ENCODE results near the gene HNRNPF. TPM values are rescaled to one million over a fixed set of nuclear protein-coding genes. Genes with fewer than 3 reads are reported as not detected.
"Not testable (repeated sequence)": the region's sequence is repeated elsewhere in the genome, so short reads cannot be mapped to it uniquely, and the experiment has no call there.

HNRNPF gene
- polyA plus RNA-seq, 1 donor, result 251 TPM

- no CpG with 5 or more reads among the region's 5 CpGs for WGBS (ENCODE audit: insufficient coverage, low lambda C conversion rate)
- Histone ChIP-seq H3K36me3 (ENCODE audit: control insufficient read depth, insufficient read depth, low read length) (peaks cover 18% of the 10 kb centered on the region), H3K4me3 (ENCODE audit: low read length) (no peak overlapping the region), H3K27ac (ENCODE audit: low read length) (peak overlapping the region; percentile 100), H3K9me3 (ENCODE audit: control insufficient read depth, low read depth, low read length) (no peaks in the 10 kb centered on the region), H3K4me1 (ENCODE audit: control insufficient read depth, insufficient read depth, low read length) (peaks cover 33% of the 10 kb centered on the region), H3K27me3 (ENCODE audit: control insufficient read depth, insufficient read depth, low read length) (no peaks in the 10 kb centered on the region)
- DNase-seq, result peak; percentile 61 to 81
Observed at GRCh38 chr10:43399320-43400310, 9.4 kb downstream of the HNRNPF start.

DNA sequence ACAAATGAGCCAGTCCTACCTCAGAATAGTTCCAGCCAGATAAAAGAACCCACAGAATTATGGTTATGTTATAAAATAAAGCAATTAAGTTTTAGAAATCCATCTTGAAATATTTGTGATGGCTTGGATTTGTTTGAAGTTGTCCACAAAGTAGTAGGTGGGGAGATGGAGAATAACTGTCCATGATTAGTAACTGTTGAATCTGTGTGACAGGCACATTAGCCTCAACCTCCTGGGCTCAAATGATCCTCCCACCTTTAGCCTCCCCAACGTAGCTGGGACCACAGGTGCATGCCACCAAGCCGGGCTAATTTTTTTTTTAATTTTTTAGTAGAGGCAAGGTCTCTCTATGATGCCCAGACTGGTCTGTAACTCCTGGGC lies 10.1 kb downstream of the HNRNPF start:
- peak overlapping the region; percentile 100 for H3K27ac ChIP-seq (ENCODE audit: low read length)
- peaks cover 25% of the 10 kb centered on the region for H3K36me3 ChIP-seq (ENCODE audit: control insufficient read depth, insufficient read depth, low read length)
- H3K4me3 ChIP-seq (ENCODE audit: low read length), result no peak overlapping the region
- WGBS (ENCODE audit: insufficient coverage, low lambda C conversion rate), result no CpG with 5 or more reads among the region's 2 CpGs
- DNase-seq, result no peak
- H3K27me3 ChIP-seq (ENCODE audit: control insufficient read depth, insufficient read depth, low read length), result no peaks in the 10 kb centered on the region
- H3K4me1 ChIP-seq (ENCODE audit: control insufficient read depth, insufficient read depth, low read length), result peaks cover 29% of the 10 kb centered on the region
- H3K9me3 ChIP-seq (ENCODE audit: control insufficient read depth, low read depth, low read length), result no peaks in the 10 kb centered on the region

GRCh38 chr10:43396928-43397624 lies 11.9 kb downstream of the HNRNPF start:
- Histone ChIP-seq H3K4me1 (ENCODE audit: control insufficient read depth, insufficient read depth, low read length) (peaks cover 35% of the 10 kb centered on the region), H3K9me3 (ENCODE audit: control insufficient read depth, low read depth, low read length) (no peaks in the 10 kb centered on the region), H3K36me3 (ENCODE audit: control insufficient read depth, insufficient read depth, low read length) (peaks cover 40% of the 10 kb centered on the region), H3K27me3 (ENCODE audit: control insufficient read depth, insufficient read depth, low read length) (no peaks in the 10 kb centered on the region), H3K27ac (ENCODE audit: low read length) (peak overlapping the region; percentile 100), H3K4me3 (ENCODE audit: low read length) (peak overlapping the region; percentile 80)
- peak; percentile 96 to 98 for DNase-seq
- WGBS (ENCODE audit: insufficient coverage, low lambda C conversion rate), result no CpG with 5 or more reads among the region's 70 CpGs

DNA sequence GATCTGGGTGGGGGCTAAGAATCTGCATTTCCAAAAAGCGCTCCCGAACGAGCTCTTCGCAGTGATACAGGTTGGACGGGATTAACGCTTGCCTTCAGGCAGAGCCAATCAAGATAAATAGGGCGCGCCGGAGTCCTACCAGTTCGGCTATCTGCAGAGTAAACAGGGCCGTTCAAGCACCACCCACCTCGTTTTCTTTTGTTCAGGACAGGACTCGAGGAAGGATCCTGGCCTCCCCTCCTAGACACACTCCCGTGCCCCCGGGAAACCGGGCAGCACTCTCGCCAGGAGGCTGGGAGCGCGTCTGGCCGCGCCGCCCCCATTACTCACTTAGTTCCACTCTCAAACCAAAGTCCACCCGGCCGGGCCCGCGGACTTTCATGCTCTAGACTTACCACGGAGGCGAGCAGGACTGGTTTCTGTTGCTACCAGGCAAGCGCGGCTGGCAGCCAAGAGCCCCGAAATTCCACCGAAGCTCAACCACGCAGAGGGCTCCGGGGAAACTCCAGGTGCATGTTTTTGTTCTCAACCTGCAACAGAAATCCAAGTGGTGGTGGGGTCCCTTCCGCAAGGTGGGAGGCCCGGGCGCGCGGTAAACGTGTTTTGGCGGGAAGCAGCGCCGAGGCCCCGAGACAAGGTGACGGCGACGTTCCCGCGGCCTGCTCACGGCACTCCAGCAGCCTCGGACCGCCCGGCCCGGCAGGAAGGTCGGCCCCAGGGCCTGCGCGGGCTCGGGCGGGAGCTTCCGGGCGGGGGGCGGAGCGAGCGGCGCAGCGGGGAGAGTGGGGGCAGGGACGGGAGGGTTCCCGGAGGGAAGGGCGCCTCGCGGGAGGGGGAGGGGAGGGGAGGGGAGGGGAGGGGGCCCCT lies 12.7 kb downstream of the HNRNPF start:
- H3K4me3 ChIP-seq (ENCODE audit: low read length), result peak overlapping the region; percentile 80
- WGBS (ENCODE audit: insufficient coverage, low lambda C conversion rate), result no CpG with 5 or more reads among the region's 71 CpGs
- no peaks in the 10 kb centered on the region for H3K9me3 ChIP-seq (ENCODE audit: control insufficient read depth, low read depth, low read length)
- H3K27ac ChIP-seq (ENCODE audit: low read length), result peak overlapping the region; percentile 100
- peaks cover 36% of the 10 kb centered on the region for H3K4me1 ChIP-seq (ENCODE audit: control insufficient read depth, insufficient read depth, low read length)
- H3K27me3 ChIP-seq (ENCODE audit: control insufficient read depth, insufficient read depth, low read length), result no peaks in the 10 kb centered on the region
- peaks cover 44% of the 10 kb centered on the region for H3K36me3 ChIP-seq (ENCODE audit: control insufficient read depth, insufficient read depth, low read length)
- peak; percentile 76 to 91 for DNase-seq

GRCh38 chr10:43395571-43396060 lies 13.4 kb downstream of the HNRNPF start:
- H3K36me3 ChIP-seq (ENCODE audit: control insufficient read depth, insufficient read depth, low read length), result peaks cover 51% of the 10 kb centered on the region
- H3K9me3 ChIP-seq (ENCODE audit: control insufficient read depth, low read depth, low read length), result no peaks in the 10 kb centered on the region
- DNase-seq, result no peak
- H3K27ac ChIP-seq (ENCODE audit: low read length), result peak overlapping the region; percentile 100
- H3K4me3 ChIP-seq (ENCODE audit: low read length), result peak overlapping the region; percentile 80
- WGBS (ENCODE audit: insufficient coverage, low lambda C conversion rate), result no CpG with 5 or more reads among the region's 18 CpGs
- H3K27me3 ChIP-seq (ENCODE audit: control insufficient read depth, insufficient read depth, low read length), result no peaks in the 10 kb centered on the region
- H3K4me1 ChIP-seq (ENCODE audit: control insufficient read depth, insufficient read depth, low read length), result peaks cover 37% of the 10 kb centered on the region

GRCh38 chr10:43394868-43395267 lies 14.1 kb downstream of the HNRNPF start:
- no peak for DNase-seq
- H3K36me3 ChIP-seq (ENCODE audit: control insufficient read depth, insufficient read depth, low read length), result peaks cover 57% of the 10 kb centered on the region
- H3K4me3 ChIP-seq (ENCODE audit: low read length), result peak overlapping the region; percentile 80
- peaks cover 36% of the 10 kb centered on the region for H3K4me1 ChIP-seq (ENCODE audit: control insufficient read depth, insufficient read depth, low read length)
- no peaks in the 10 kb centered on the region for H3K27me3 ChIP-seq (ENCODE audit: control insufficient read depth, insufficient read depth, low read length)
- peak overlapping the region; percentile 100 for H3K27ac ChIP-seq (ENCODE audit: low read length)
- H3K9me3 ChIP-seq (ENCODE audit: control insufficient read depth, low read depth, low read length), result no peaks in the 10 kb centered on the region
- 90% methylated on average over 2 of the region's 6 CpGs for WGBS (ENCODE audit: insufficient coverage, low lambda C conversion rate)

DNA sequence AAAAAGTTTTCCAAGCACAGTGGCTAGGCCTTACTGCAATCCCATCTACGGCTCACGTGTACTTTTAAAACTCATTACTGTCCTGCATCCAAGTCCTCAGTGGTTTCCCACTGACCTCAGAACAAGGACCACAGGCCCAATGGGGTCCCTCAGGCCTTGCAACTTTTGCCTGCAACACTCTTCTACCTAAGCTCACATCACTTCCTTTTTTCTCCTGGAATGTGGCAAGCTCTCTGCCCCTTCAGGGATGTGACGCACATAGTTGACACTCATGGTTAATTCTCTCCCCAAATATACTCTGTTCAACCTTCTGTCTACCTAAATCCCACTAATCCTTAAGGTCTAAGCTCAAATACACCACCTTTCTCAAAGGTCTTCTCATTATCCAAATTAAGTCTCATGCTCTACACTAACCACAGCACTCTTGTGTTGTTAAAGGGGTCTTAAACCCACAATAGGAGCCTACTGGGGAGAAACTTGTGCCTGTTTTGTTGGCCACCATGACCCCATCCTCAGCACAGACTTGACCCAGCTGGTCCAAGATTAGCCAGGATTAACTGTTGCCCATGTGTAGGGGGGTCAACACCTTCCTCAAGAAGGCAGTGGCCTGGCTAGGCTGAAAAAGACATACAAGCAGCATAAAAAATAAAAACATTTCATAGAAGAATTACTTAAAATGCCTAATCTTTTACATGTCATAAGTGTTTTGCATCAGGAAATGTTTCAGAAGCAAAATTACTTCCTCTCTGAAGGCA lies 15.2 kb downstream of the HNRNPF start:
- Histone ChIP-seq H3K4me3 (ENCODE audit: low read length) (no peak overlapping the region), H3K9me3 (ENCODE audit: control insufficient read depth, low read depth, low read length) (no peaks in the 10 kb centered on the region), H3K27me3 (ENCODE audit: control insufficient read depth, insufficient read depth, low read length) (no peaks in the 10 kb centered on the region), H3K27ac (ENCODE audit: low read length) (no peak overlapping the region), H3K36me3 (ENCODE audit: control insufficient read depth, insufficient read depth, low read length) (peaks cover 60% of the 10 kb centered on the region), H3K4me1 (ENCODE audit: control insufficient read depth, insufficient read depth, low read length) (peaks cover 27% of the 10 kb centered on the region)
- DNase-seq, result no peak
- no CpG with 5 or more reads among the region's 3 CpGs for WGBS (ENCODE audit: insufficient coverage, low lambda C conversion rate)

GRCh38 chr10:43393186-43393585 lies 15.8 kb downstream of the HNRNPF start:
- H3K36me3 ChIP-seq (ENCODE audit: control insufficient read depth, insufficient read depth, low read length), result peaks cover 64% of the 10 kb centered on the region

GRCh38 chr10:43392748-43393147 lies 16.2 kb downstream of the HNRNPF start:
- Histone ChIP-seq H3K27me3 (ENCODE audit: control insufficient read depth, insufficient read depth, low read length) (no peaks in the 10 kb centered on the region), H3K4me1 (ENCODE audit: control insufficient read depth, insufficient read depth, low read length) (peaks cover 17% of the 10 kb centered on the region), H3K9me3 (ENCODE audit: control insufficient read depth, low read depth, low read length) (no peaks in the 10 kb centered on the region), H3K36me3 (ENCODE audit: control insufficient read depth, insufficient read depth, low read length) (peaks cover 67% of the 10 kb centered on the region), H3K27ac (ENCODE audit: low read length) (no peak overlapping the region), H3K4me3 (ENCODE audit: low read length) (no peak overlapping the region)
- DNase-seq, result no peak
- WGBS (ENCODE audit: insufficient coverage, low lambda C conversion rate), result 80% methylated on average over 1 of the region's 3 CpGs

More at GRCh38 chr10:43393186-43393585, 15.8 kb downstream of the HNRNPF start:
- no CpG with 5 or more reads among the region's 11 CpGs for WGBS (ENCODE audit: insufficient coverage, low lambda C conversion rate)
- H3K27ac ChIP-seq (ENCODE audit: low read length); H3K4me3 ChIP-seq (ENCODE audit: low read length); DNase-seq; H3K27me3 ChIP-seq (ENCODE audit: control insufficient read depth, insufficient read depth, low read length); H3K9me3 ChIP-seq (ENCODE audit: control insufficient read depth, low read depth, low read length): not testable (repeated sequence)
- peaks cover 21% of the 10 kb centered on the region for H3K4me1 ChIP-seq (ENCODE audit: control insufficient read depth, insufficient read depth, low read length)

Data from large intestine (tissue), 3 donors.